HG03565 (cell line): Measurements from ENCODE around the gene TMEM63C.

Experiments
- ATAC-seq: cut with Tn5 transposase; IDR thresholded peaks from one replicate; pipeline ENCODE4 v1.9.1; 2021; ENCODE audit warnings: mild to moderate bottlenecking, moderate library complexity; ENCODE audit not compliant: unreplicated experiment

Gene TMEM63C

DNA sequence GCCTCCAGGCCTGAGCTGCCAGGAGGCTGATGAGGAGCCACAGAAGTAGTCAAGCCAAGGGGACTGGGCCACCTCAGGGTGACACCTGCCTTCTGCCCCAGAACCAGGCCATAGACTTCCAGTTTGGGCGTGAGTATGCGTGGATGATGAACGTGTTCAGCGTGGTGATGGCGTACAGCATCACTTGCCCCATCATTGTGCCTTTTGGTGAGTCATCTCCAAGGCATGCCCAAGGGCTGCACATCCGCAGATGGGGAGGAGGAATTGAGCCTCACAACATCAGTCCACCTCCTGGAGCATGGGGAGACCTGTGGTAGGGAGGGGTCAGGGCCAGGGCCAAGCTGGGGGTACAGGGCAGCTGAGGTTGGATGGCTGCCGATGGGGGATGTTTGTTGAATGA is 67.1 kb downstream of the TMEM63C start:
- ATAC-seq: no peak

DNA sequence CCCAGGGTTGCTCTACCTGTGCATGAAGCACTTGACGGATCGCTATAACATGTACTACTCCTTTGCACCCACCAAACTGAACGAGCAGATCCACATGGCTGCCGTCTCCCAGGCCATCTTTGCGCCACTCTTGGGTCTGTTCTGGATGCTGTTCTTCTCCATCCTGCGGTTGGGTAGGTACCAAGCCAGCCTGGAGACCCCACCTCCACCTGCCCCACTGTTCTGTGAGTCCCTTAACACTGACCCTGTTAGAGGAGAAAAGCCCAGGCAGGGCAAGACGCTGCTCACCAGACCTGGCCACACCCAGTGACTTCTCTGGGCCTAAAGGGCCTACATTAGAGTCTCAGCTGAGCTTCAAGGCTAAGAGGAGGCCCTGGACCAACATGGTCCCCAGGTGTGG is 67.7 kb downstream of the TMEM63C start:
- no peak for ATAC-seq

DNA sequence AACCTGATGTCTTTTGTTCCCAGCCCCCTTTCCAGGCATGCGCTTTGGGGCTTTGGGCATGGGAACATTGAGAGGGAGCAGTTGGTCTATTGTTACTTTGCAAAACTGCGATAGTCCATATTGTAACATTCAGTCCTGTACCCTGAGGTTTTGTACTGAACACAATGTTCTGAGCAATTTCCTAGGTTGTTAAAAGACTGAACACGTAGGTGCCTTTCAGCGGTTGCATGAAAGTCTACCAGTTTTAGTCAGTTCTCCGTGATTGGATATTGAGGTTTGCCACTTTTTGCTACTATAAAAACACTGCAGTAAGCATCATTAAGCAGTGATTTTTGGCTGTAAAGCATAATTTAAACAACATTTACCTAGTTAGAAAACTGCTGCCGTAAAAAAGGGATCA is 69.3 kb downstream of the TMEM63C start:
- no peak for ATAC-seq

DNA sequence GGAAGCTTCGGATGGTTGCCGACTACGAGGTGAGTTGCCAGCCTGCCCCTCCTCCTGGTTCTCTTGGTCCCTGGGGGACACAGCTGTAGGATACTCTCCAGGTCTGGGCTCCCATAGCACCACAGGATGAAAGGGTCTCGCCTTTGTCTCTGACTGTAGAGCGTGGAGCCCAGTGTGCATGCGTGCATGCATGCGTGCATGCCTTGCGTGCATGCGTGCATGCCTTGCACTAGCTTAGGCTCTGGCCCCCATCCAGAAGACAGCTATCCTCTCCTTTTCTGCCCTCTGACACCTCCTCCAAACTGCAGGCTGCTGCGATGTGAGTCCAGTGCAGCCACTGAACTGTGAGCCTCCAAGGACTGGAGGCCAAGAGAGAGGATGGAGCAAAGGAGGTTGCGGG is 70.3 kb downstream of the TMEM63C start:
- ATAC-seq: no peak

DNA sequence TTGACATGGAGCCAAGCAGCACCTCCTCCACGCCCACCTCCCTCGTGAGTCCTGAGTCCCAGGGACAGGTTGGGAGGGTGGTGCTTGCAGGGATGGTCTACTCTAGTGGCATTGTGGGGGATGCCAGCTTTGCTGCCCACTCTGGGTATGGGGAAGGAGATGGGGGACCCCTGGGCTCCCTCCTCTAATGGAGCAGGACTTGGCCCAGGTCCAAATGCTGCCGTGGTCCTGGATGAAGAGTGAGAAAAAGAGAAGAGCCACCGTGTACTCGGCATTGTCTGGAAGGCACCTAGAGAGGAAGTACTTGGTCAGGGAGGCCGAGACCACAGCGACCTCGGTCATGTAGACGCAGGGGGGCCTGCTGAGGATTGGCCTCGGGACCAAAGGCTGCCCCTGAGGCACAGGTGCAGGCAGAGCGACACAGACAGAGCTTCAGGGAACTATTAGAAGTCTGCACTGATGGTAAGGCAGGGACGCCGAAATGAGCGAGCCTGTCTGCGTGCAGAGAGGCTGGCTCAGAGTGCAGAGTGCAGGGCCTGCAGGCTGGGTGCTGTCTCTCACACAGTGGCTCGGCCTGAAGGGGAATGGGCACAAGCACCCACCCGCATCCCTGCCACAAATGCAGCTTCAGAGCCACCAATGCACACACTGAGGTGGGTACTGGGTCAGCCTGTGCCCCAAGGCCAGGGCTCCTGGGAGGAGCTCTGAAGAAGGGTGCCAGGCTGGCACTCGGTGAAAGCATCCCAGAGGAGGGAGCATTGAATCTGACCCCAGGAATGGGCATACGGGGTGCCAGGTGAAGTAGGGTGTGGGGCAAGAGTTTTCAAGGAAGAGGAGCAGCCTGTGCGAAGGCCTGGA is 72.0 kb downstream of the TMEM63C start:
- no peak for ATAC-seq

DNA sequence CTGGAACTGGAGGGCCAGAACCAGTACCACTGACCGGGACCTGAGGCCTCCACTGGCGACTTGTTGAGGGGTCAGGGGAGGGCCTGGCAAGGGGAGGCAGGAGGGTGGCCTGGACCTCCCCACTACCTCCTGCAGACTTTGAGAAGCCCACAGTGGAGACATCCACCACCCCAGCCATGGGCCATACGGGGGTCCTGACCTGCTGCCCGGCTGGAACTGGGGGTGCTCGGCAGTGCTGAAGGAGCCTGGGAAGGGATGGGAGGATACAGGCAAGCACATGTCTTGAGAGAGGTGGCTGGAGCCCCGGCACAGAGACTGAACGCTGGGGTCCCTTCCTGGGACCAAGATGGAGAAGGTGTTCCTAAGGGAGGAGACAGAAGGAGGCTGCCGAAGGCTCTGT is 75.1 kb downstream of the TMEM63C start:
- ATAC-seq: no peak

DNA sequence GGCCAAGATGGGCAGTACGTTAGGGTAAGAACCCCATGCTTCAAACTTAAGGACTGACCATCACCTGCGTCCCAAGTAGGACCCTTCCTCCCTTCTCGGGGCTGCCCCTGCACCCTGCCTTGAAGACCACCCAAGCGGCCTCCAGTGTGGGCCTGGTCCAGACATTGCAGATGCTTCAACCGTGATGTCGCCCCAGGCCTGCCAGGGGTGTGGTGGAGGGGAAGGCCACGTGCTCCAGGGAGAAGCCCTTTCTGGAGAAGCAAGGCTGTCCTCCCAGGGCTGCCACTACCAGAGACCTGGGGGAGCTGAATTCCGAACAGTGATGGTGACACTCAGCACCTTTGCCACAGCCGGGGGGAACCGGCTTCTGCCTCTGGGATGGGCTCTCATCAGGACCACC is 76.1 kb downstream of the TMEM63C start:
- no peak for ATAC-seq

DNA sequence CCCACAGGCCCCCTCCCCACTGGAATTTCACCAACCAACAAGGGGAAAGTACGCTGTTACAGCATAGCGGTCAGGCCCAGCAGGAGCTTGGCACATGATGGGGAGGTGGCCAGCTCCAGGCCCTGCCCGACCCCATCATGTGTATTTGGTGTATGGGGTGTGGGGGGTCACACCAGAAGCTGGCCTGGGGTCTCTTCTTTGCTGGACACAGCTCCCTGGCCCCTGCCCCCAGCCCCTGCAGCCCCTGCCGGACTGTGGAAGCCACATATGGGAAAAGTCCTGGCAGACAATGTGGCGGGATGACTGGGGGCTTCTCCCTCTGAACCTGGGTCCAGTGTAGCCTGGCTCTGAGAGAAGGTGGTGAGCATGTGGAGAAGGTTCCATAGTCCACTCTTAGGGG is 77.0 kb downstream of the TMEM63C start:
- ATAC-seq: no peak

DNA sequence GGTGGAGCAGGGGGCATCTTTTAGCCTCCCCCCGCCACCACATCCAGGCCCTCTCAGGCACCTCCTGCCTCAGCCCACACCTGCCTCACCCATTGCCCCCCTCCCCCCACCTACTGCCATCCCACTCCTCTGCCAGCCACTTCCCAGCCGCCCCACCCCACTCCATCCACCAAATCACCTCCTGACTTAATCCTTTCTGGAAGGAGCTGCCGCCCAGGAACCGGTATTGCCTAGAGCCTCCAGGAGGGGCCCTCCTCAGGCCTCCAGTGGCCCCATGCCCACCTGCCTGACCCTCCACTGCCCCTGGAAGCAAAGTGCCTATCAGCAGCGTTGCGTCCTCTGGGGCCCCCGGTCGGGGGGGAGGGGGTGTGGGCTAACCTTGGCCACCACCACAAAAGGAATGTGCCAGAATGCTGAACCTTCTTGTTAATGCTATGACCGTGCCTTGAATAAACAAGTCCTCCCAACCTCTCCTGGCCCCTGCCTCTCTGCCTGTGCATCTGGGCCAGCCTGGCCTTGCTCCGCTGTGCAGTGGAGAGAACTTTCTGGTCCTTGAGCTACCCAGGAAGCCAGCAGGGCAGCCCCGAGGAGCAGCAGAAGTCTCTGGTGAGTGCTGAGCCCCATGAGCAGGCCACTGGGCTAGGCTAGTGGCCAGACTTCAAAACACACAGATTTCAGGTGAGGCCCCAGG is 77.6 kb downstream of the TMEM63C start:
- no peak for ATAC-seq

DNA sequence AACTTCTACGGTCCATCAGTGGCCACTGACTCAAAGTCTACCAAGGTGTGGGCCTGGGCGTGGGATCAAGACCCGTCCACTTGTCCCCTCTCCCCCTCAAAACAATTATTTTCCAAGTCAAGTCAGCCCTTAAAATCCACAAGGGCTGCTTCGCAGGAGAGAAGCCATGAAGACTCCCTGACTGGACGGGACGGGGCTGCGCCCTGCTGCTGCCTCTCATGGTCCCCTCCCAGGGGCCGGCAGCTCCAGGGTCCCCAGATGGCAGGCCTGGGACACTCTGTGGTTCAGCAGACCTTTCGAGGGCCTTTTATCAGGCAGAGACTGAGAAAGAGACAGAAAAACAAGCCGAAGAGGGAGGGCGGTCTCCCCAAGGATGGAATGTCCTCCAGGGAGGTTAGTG is 78.6 kb downstream of the TMEM63C start:
- ATAC-seq: no peak

DNA sequence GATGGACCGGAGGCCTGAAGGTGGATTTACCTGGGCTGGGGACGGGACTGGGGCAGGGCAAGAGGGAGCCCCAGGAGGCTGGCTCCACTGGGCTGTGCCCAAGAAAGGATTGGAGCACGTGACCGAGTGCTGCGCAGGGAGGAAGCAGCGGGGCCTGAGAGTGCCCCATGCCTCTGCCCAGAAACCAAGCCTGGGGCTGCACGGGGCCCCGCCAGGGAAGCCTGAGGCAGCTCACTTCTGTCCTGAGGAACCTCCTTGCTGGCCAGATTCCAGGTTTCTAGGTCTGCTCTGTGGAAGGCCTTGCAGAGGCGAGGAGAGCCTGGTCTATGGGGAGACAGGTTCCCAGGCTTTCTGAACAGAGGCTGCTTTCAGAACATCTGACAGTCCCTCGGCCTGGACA is 79.0 kb downstream of the TMEM63C start:
- ATAC-seq: no peak

DNA sequence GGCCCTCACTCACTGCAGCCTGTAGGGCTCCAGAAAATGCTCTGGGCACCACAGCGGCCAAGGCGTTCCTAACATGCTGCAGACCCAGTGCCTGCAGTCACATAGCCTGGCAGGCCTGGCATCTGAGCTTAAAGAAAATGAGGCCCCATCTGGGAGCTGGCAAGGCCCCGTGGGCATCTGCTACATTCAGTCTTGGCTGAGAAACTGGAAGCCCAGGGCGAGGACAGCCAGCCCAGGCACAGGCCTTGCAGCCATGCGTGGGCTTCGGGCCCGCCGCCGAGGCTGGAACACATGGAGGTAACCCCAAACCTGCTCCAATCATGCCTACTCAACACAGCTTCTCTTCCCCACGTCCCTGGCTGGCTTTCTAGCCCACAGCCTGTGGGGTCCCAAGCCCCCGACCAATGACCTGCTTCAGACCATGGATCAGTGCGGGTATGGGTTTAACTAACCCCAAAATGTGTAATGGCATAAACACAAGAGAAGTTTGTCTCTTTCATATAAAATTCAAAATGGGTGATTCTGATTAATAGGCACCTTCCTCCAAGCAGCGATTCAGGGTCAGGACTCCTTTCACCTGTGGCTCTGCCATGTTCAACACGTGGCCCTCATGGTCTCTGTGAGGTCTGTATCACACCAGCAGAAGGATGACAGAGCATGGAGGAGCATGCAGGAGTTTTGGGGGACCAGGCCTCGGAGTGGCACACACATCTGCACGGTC is 83.0 kb downstream of the TMEM63C start:
- no peak for ATAC-seq

DNA sequence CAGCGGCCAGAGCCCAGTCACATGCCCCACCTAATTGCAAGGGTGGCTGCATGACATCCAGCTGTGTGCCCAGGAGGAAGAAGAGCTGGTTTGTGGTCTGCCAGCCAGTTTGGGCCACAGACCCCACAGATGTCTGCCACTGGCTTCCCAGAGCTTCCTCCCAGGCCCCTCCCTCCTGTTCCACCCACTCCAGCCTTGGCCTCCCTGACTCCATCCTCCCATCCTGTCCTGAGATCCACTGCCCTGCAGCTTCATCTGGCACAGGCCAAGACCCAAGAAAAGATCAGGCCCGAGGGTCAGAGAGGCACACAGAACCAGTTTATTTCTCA is 83.6 kb downstream of the TMEM63C start:
- no peak for ATAC-seq

DNA sequence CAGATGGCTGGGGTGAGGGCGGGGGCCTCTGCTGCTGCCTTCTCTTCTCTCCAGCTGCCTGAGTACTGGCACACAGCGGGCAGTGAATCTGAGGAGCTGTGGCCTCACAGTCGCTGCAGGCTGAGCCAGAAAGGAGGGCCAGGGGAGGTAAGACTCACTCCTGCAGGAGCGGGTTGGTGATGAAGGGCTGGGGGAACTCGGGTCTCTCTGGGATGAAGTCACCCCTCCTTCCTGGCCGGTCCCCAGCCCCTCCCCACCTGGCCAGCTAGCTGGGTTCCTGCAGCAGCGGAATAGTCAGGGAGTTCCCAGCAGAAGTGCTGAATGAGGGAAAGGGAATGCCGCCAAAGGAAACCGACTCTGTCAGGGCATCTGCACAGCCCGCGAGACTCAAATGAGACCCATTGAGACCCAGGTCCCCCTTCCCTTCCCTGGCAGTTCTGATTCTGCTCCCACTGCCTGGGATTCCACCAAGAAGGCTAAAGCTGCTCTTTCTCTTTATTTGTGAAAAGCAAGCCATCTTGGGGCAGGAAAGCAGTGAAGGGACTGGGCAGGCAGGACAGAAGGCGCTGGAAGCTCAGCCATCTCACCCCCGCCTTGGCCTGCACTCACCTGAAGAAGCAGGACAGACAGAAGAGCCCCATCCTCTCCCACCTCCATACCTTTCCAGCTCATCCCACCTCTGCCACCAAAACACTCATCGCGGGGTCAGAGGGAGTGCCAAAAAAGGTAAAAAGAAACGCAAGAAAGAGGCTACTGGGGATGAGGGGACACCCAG is 84.2 kb downstream of the TMEM63C start:
- ATAC-seq: no peak

DNA sequence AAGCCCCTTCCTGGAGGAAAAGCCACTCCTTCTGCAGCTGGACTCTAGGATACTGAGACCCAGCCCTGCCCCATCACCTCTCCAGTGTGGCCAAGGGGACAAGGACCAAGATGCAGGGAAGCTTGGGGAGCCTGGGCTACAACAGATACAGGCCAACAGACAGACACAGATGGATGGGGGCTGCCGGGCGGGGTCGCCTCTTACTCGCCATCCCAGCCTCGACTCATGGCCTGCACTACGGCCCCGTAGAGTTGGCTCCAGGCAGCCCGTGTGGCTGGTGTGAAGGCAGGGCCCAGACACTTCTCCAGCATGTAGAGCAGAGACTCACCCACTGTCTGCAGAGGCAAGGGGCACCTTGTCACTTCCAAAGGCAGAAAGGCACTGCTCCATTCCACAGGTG is 84.7 kb downstream of the TMEM63C start:
- no peak for ATAC-seq

DNA sequence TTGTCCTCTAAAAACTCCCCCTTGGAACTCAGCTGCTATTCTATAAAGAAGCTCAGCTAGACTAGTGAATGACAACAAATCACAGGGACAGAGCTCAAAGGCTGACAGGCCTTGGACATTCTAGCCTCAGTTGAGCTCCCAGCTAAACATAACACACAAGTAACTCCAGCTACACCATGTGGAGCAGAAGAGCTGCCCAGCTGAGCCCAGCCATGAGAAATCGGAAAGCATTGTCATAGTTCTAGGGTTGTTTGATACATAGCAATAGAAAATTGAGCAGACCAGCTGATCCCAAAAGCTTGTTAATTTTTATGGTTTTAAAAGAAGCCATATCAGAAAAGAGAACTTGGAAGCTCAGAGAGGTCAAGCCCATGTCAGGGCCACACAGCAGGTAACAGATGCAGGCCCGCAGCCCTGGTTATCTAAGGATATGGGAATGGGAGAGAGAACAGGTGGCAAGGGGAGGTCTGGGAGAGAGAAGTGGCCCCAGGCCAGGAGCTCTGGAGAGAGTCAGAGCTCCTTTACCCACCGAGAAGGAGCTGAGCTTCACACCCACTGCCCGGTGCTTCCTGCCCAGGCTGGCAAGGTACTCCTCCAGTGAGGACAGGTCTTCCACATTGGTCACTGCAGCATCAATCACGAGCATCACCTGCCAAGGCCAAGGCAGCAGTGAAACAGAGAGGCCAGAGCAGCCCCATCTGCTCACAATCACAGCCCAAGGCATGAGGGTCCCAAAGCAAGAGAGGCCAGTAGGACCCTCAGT is 86.5 kb downstream of the TMEM63C start:
- no peak for ATAC-seq

DNA sequence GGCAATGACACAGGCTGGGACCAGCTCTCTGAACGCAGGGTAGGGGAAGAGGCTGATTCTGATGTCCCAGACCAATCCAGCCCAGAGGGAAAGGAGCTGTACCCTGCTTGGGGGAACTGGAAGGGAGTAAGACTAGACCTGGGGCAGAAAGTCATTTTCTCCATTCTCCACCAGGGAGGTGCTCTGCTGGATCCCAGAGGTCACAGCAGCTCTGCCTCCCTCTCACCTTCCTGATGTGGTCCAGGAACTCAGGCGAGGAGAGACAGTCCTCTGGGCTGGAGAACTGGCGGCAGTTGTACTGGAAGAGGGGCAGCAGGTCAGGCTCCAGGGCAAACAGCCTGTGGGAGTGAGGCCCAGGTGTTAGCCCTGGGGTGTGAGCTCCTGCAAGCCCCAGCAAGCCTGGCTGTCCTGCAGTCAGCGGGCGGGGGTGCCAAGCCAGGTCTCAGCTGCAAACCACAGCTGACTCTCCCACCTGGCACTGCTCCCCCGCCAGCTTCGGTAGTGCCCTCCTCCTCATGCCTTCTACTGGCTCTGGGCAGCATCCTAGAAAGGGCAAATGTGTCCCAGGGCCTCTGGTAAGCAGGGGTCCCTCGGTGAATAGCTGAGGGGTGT is 87.5 kb downstream of the TMEM63C start:
- no peak for ATAC-seq

DNA sequence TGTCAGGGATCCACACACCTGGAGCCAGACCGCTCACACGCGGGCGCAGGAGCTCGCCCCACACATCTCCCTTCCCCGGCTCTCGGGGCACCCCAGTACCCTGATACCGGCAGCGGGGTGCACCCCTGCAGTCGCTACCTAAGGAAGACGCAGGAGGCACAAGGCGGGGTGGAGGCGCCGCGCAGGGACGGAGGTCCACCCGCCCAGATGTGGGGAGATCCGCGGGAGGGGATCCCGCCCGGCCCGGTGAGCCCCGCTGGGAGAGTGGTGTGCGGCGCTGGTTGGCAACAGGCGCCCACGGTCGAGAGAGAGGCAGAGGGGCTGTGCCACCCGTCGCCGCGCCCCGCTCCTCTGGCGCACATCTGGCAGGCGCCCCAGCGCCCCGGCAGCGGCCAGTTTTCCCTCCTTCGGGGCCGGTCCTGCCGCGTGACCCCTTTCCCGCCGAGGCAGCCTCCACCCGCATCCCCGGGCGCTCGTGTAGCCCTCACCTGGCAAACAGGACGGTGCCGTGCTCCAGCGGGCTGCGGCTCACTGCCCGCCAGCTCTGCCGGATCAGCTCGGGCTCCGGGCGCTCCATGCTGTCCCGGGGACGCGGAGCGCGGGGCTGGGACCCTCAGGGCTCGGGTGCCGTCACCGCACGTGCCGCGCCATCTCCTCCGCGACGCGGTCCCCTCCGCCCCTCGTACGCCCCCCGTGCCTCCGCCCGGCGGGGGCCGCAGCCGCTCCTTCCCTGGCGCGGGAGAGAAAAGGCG is 88.9 kb downstream of the TMEM63C start:
- ATAC-seq: no peak

DNA sequence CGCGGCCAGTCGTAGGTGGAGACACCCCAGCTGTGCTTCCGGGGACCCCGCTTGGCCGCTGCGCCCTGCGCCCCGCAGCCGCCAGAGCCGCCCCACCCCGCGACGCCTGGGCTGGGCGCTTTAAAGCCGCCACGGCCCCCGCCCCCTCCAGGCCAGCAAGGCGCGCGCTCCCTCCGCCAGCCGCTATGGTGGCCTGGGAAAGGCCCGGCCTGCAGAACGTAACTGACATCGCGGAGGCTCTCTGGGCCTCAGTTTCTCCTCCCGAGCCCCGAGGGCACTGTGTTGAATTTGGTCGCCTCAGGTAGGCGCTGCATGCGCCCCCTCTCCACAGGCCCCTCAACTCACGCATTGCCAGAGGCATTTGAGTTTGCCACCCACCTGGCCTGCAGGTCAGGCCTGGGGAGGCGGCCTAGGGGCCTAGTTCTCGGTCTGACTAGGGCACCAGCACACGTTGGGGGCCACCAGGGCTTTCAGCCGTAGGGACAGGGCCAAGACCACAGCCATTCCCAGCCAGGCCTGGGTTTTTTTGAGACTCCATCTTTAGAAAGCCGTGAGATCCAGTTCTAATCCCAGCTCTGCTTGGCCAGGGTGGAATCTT is 89.6 kb downstream of the TMEM63C start, which contains the start of gene NGB:
TSS of gene NGB (minus strand) at position 94 of the 598 bp plus-strand sequence. CDS start 269 bp downstream, outside the sequence.
- ATAC-seq: no peak
